CD14-positive monocyte (primary cell): ENCODE data around the gene NOD2. TPM values are rescaled to one million over a fixed set of nuclear protein-coding genes. Genes with fewer than 3 reads are reported as not detected.

ENCODE experiments used
- DNase-seq, 3 donors: peaks; one replicate each; pipeline ENCODE4 v3.0.0-alpha.2; 2011 to 2022
- H2AFZ ChIP-seq: 2 replicates; pipeline ENCODE4 v1.6.0; 2012; ENCODE audit warnings: mild to moderate bottlenecking, low read depth, low read length, inconsistent platforms; ENCODE audit not compliant: insufficient read depth, poor library complexity, severe bottlenecking
- H3K27ac ChIP-seq, 2 donors: 1 replicate in 1 of 2; 2 replicates in 1 of 2; pipeline ENCODE4 v1.5.1; 2012 to 2013; ENCODE audit warnings: low read length in 2 of 2, control low read depth in 1 of 2, inconsistent platforms in 1 of 2, low read depth in 1 of 2, mild to moderate bottlenecking in 1 of 2
- H3K27me3 ChIP-seq, 2 donors: one replicate each; pipeline versions ENCODE4 v1.6.0 to v1.6.1; 2011 to 2013; ENCODE audit warnings: low read length in 2 of 2; ENCODE audit not compliant: control insufficient read depth in 2 of 2, insufficient read depth in 2 of 2
- H3K36me3 ChIP-seq, 2 donors: replicated peaks in 1 of 2; 1 replicate in 1 of 2; 2 replicates in 1 of 2; pipeline versions ENCODE4 v1.5.1 to v1.6.1; 2012 to 2013; ENCODE audit warnings: low read length in 2 of 2, control low read depth in 1 of 2, inconsistent platforms in 1 of 2, mild to moderate bottlenecking in 1 of 2; ENCODE audit not compliant: insufficient read depth in 2 of 2, control insufficient read depth in 1 of 2
- H3K4me1 ChIP-seq, 2 donors: 1 replicate in 1 of 2; 2 replicates in 1 of 2; pipeline versions ENCODE4 v1.5.1 to v1.6.1; 2012 to 2013; ENCODE audit warnings: low read length in 2 of 2, control low read depth in 1 of 2, inconsistent platforms in 1 of 2, mild to moderate bottlenecking in 1 of 2, moderate library complexity in 1 of 2; ENCODE audit not compliant: insufficient read depth in 2 of 2, control insufficient read depth in 1 of 2
- H3K4me2 ChIP-seq: replicated peaks from 2 replicates; pipeline ENCODE3; 2012; ENCODE audit warnings: low read length, moderate library complexity, mild to moderate bottlenecking; ENCODE audit not compliant: poor library complexity, severe bottlenecking; ENCODE audit errors: extremely low read depth
- H3K4me3 ChIP-seq, 3 experiments: fragments of 200-600 bp in 1 of 3; sonication (generic) in 1 of 3; replicated peaks in 1 of 3; 1 replicate in 2 of 3; 2 replicates in 1 of 3; pipeline ENCODE4 v1.5.1; 2011 to 2013; ENCODE audit warnings: low read length in 3 of 3, mild to moderate bottlenecking in 3 of 3, control low read depth in 2 of 3, low read depth in 2 of 3, inconsistent platforms in 1 of 3, moderate library complexity in 1 of 3
- H3K79me2 ChIP-seq: 2 replicates; pipeline ENCODE4 v1.6.0; 2012; ENCODE audit warnings: mild to moderate bottlenecking, control low read depth, inconsistent platforms, low read length, moderate library complexity; ENCODE audit not compliant: insufficient read depth
- H3K9ac ChIP-seq: 2 replicates; pipeline ENCODE4 v1.6.0; 2017; ENCODE audit warnings: low read length, mild to moderate bottlenecking; ENCODE audit not compliant: insufficient read depth, poor library complexity, severe bottlenecking
- H3K9me3 ChIP-seq, 2 donors: replicated peaks in 1 of 2; 1 replicate in 1 of 2; 2 replicates in 1 of 2; pipeline versions ENCODE4 v1.5.1 to v1.6.1; 2012 to 2013; ENCODE audit warnings: low read length in 2 of 2, control low read depth in 1 of 2; ENCODE audit not compliant: control insufficient read depth in 1 of 2, insufficient read depth in 1 of 2
- H4K20me1 ChIP-seq: 2 replicates; pipeline ENCODE4 v1.6.0; 2012; ENCODE audit warnings: mild to moderate bottlenecking, low read length, control low read depth, moderate library complexity; ENCODE audit not compliant: insufficient read depth
- H3K27ac Mint-ChIP-seq, 7 donors: one replicate each; pipeline ENCODE4 v1.8.0; 2020; ENCODE audit warnings: mild to moderate bottlenecking in 7 of 7, mixed read lengths in 7 of 7, moderate library complexity in 6 of 7, inconsistent platforms in 2 of 7
- H3K27me3 Mint-ChIP-seq, 3 donors: one replicate each; pipeline ENCODE4 v1.8.0; 2021 to 2022; ENCODE audit warnings: low read depth in 3 of 3, mild to moderate bottlenecking in 3 of 3, mixed read lengths in 3 of 3, moderate library complexity in 3 of 3, inconsistent platforms in 1 of 3
- H3K36me3 Mint-ChIP-seq, 2 donors: one replicate each; pipeline ENCODE4 v1.8.0; 2020; ENCODE audit warnings: mixed read lengths in 2 of 2, inconsistent platforms in 1 of 2, mild to moderate bottlenecking in 1 of 2
- H3K4me1 Mint-ChIP-seq: one replicate; pipeline ENCODE4 v1.8.0; 2020; ENCODE audit warnings: mild to moderate bottlenecking, mixed read lengths
- H3K4me3 Mint-ChIP-seq, 2 donors: one replicate each; pipeline ENCODE4 v1.8.0; 2020; ENCODE audit warnings: mild to moderate bottlenecking in 2 of 2, mixed read lengths in 2 of 2, moderate library complexity in 1 of 2
- H3K9me3 Mint-ChIP-seq, 7 donors: one replicate each; pipeline ENCODE4 v1.8.0; 2020 to 2022; ENCODE audit warnings: mixed read lengths in 7 of 7, mild to moderate bottlenecking in 6 of 7, moderate library complexity in 6 of 7, inconsistent platforms in 2 of 7
- CTCF ChIP-seq: fragments of 200-600 bp; IDR thresholded peaks from one replicate; pipeline ENCODE4 v1.8.0; 2022; ENCODE audit warnings: antibody characterized with exemption, mild to moderate bottlenecking
- WGBS: methylation state at CpG from one replicate; pipeline ENCODE4 v1.1.5; 2013; ENCODE audit warnings: missing lambda C conversion rate; ENCODE audit not compliant: insufficient coverage; 5-methylcytosine and 5-hydroxymethylcytosine counted together
- intact Hi-C, 2 donors: fragments of 100-400 bp; cut with micrococcal nuclease; formaldehyde crosslinking; loops; one replicate each; pipeline versions ENCODE4 v1.15.0 to v1.15.1; 2023
- polyA plus RNA-seq, 3 donors: library from polyadenylated mRNA; depleted of rRNA in 1 of 3; unstranded in 2 of 3; stranded (reverse) in 1 of 3; fragments of 300-500 nt in 2 of 3; fragments of >200 nt in 1 of 3; fragmentation: Illumina TruSeq in 2 of 3; gene quantifications; 1 replicate in 2 of 3; 2 replicates in 1 of 3; pipeline ENCODE4 v1.2.3, GENCODE V29; 2012 to 2021

NOD2 gene
- polyA plus RNA-seq, 3 donors: 18.5 to 83.3 (median 29.7) TPM

GRCh38 chr16:50670476-50670875 is 22.9 kb upstream of the NOD2 start:
- DNase-seq: no peak
- no peaks in the 10 kb centered on the region for H3K27me3 ChIP-seq
- peaks cover 30 to 35% of the 10 kb centered on the region in 2 donors for H3K9me3 ChIP-seq
- intact Hi-C loops: loop anchor here (2.0 to 5.0 kb wide), 2 partner anchors 42 to 76 kb away; no protein-coding TSS in a partner anchor
- TF ChIP-seq CTCF: no peak
- H2AFZ ChIP-seq: no peak overlapping the region
- peaks cover 65 to 80% of the 10 kb centered on the region in 2 donors for H3K36me3 ChIP-seq
- Mint-ChIP-seq H3K36me3 (peaks cover 67 to 73% of the 10 kb centered on the region in 2 donors), H3K9me3 (peaks cover 20 to 30% (median 26%) of the 10 kb centered on the region in 7 donors), H3K4me3 (no peak overlapping the region), H3K27me3 (peaks cover 0 to 1% (median 0%) of the 10 kb centered on the region in 3 donors), H3K27ac (peak overlapping the region in 3 of 7 donors; percentile 19 to 59 (median 35)), H3K4me1 (peaks cover 26% of the 10 kb centered on the region)
- no peak overlapping the region for H3K4me2 ChIP-seq
- peaks cover 19 to 31% of the 10 kb centered on the region in 2 donors for H3K4me1 ChIP-seq
- H3K79me2 ChIP-seq: peaks cover 43% of the 10 kb centered on the region
- peak overlapping the region in 1 of 2 donors; percentile 27 for H3K27ac ChIP-seq
- no peak overlapping the region for H3K4me3 ChIP-seq
- H4K20me1 ChIP-seq: peaks cover 32% of the 10 kb centered on the region
- 97% methylated on average over 5 of the region's 6 CpGs for WGBS
- H3K9ac ChIP-seq: no peak overlapping the region

- WGBS: 100% methylated on average over 2 of the region's 2 CpGs
- H3K27me3 ChIP-seq: no peaks in the 10 kb centered on the region
- Mint-ChIP-seq H3K27me3 (peaks cover 0 to 1% (median 0%) of the 10 kb centered on the region in 3 donors), H3K4me1 (peaks cover 22% of the 10 kb centered on the region), H3K36me3 (peaks cover 80 to 86% of the 10 kb centered on the region in 2 donors), H3K4me3 (no peak overlapping the region), H3K9me3 (peaks cover 20 to 30% (median 27%) of the 10 kb centered on the region in 7 donors), H3K27ac (peak overlapping the region in 5 of 7 donors; percentile 18 to 78 (median 53))
- peaks cover 54% of the 10 kb centered on the region for H3K79me2 ChIP-seq
- peaks cover 30 to 35% of the 10 kb centered on the region in 2 donors for H3K9me3 ChIP-seq
- H3K4me3 ChIP-seq: peak overlapping the region in 1 of 3 experiments; percentile 23
- no peak overlapping the region for H3K4me2 ChIP-seq
- peak overlapping the region in 1 of 2 donors; percentile 58 for H3K27ac ChIP-seq
- intact Hi-C loops: loop anchor here (2.0 to 5.0 kb wide), 2 partner anchors 41 to 75 kb away; no protein-coding TSS in a partner anchor
- H2AFZ ChIP-seq: no peak overlapping the region
- no peak overlapping the region for H3K9ac ChIP-seq
- H4K20me1 ChIP-seq: peaks cover 45% of the 10 kb centered on the region
- DNase-seq: peak; percentile 57 to 65 (median 62)
- peaks cover 11 to 29% of the 10 kb centered on the region in 2 donors for H3K4me1 ChIP-seq
- peaks cover 78 to 92% of the 10 kb centered on the region in 2 donors for H3K36me3 ChIP-seq
- TF ChIP-seq CTCF: peak; percentile 76
Observed at GRCh38 chr16:50671644-50672260, 21.7 kb upstream of the NOD2 start.
